HL-60 (cell line): ENCODE data around the gene C9orf50.
A peak's percentile ranks its signal among the peaks of the same experiment; 100 is the strongest.

Experiments used
- DNase-seq, 2 experiments: peaks; one replicate each; pipeline ENCODE4 v3.0.0-alpha.2; 2010 to 2020; ENCODE audit warnings: low read depth in 1 of 2, low spot score in 1 of 2
- H3K27ac ChIP-seq: fragments of 250-450 bp; sonication (Bioruptor Pico); replicated peaks from 2 replicates; pipeline ENCODE4 v1.5.1; 2020; ENCODE audit warnings: mild to moderate bottlenecking, moderate library complexity
- H3K27me3 ChIP-seq: fragments of 250-450 bp; sonication (Bioruptor Pico); 2 replicates; pipeline ENCODE4 v1.5.1; 2021; ENCODE audit warnings: mild to moderate bottlenecking, moderate library complexity; ENCODE audit not compliant: insufficient read depth, poor library complexity, severe bottlenecking
- H3K4me3 ChIP-seq: replicated peaks from 2 replicates; pipeline ENCODE4 v1.5.1; 2011; ENCODE audit warnings: mild to moderate bottlenecking, control low read depth, low read length; ENCODE audit not compliant: insufficient read depth
- GABPA ChIP-seq: IDR thresholded peaks from 2 replicates; pipeline ENCODE4 v1.6.1; 2012; ENCODE audit warnings: low read depth
- POLR2AphosphoS5 ChIP-seq: IDR thresholded peaks from 2 replicates; pipeline ENCODE4 v1.6.1; 2012; ENCODE audit warnings: low read depth
- SPI1 ChIP-seq: IDR thresholded peaks from 2 replicates; pipeline ENCODE4 v1.6.1; 2012; ENCODE audit warnings: low read depth, mild to moderate bottlenecking, borderline replicate concordance
- TF ChIP-seq, protein P1 (sequence below): IDR thresholded peaks from 2 replicates; pipeline ENCODE4 v1.6.1; 2012; ENCODE audit warnings: low read depth; ENCODE audit not compliant: insufficient replicate concordance
- TF ChIP-seq, protein P2 (sequence below): IDR thresholded peaks from one replicate; pipeline ENCODE4 v1.5.1; 2011; ENCODE audit warnings: low read length, control low read depth, inconsistent platforms; ENCODE audit not compliant: insufficient read depth

Gene C9orf50

DNA sequence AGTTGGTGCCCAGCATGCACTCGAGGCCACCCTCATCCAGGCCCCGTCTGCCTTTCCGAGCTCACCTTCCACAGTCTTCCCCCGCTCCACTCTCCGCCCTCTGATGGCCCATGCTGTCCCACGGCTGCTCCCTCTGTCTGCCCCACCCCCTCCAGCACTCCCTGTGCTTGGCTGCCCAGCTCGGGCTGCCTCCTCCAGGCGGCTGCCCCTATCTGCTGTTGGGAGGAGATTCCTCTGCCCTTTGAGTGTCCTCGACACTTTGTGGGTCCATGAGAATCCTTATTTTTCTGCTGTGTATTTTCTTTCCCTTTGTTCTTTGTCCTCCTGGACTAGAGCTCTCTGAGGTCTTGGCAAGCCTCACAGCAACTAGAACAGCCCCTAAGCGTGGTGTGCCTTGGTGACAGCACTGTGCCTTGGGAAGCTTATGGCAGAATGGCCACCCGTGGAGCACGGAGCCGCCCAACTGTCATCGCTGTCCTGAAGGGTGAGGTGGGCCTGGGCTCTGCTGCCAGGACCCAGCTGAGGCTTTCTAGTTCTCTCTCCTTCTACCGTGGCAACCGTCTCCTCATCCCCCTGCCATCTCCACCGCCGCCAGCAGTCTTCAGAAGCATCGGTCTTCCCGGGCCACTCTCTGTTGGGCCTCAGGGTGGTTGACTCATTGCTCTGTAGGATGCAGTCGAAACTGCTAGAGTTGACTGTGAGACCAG lies 10.2 kb upstream of the C9orf50 start:
- TF ChIP-seq GABPA (no peak), POLR2AphosphoS5 (no peak), SPI1 (no peak)
- TF ChIP-seq, protein P1, sequence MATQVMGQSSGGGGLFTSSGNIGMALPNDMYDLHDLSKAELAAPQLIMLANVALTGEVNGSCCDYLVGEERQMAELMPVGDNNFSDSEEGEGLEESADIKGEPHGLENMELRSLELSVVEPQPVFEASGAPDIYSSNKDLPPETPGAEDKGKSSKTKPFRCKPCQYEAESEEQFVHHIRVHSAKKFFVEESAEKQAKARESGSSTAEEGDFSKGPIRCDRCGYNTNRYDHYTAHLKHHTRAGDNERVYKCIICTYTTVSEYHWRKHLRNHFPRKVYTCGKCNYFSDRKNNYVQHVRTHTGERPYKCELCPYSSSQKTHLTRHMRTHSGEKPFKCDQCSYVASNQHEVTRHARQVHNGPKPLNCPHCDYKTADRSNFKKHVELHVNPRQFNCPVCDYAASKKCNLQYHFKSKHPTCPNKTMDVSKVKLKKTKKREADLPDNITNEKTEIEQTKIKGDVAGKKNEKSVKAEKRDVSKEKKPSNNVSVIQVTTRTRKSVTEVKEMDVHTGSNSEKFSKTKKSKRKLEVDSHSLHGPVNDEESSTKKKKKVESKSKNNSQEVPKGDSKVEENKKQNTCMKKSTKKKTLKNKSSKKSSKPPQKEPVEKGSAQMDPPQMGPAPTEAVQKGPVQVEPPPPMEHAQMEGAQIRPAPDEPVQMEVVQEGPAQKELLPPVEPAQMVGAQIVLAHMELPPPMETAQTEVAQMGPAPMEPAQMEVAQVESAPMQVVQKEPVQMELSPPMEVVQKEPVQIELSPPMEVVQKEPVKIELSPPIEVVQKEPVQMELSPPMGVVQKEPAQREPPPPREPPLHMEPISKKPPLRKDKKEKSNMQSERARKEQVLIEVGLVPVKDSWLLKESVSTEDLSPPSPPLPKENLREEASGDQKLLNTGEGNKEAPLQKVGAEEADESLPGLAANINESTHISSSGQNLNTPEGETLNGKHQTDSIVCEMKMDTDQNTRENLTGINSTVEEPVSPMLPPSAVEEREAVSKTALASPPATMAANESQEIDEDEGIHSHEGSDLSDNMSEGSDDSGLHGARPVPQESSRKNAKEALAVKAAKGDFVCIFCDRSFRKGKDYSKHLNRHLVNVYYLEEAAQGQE, result no peak
- TF ChIP-seq, protein P2, sequence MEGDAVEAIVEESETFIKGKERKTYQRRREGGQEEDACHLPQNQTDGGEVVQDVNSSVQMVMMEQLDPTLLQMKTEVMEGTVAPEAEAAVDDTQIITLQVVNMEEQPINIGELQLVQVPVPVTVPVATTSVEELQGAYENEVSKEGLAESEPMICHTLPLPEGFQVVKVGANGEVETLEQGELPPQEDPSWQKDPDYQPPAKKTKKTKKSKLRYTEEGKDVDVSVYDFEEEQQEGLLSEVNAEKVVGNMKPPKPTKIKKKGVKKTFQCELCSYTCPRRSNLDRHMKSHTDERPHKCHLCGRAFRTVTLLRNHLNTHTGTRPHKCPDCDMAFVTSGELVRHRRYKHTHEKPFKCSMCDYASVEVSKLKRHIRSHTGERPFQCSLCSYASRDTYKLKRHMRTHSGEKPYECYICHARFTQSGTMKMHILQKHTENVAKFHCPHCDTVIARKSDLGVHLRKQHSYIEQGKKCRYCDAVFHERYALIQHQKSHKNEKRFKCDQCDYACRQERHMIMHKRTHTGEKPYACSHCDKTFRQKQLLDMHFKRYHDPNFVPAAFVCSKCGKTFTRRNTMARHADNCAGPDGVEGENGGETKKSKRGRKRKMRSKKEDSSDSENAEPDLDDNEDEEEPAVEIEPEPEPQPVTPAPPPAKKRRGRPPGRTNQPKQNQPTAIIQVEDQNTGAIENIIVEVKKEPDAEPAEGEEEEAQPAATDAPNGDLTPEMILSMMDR, result no peak
- Histone ChIP-seq H3K27me3 (no peaks in the 10 kb centered on the region), H3K27ac (no peak overlapping the region), H3K4me3 (no peak overlapping the region)
- no peak for DNase-seq

DNA sequence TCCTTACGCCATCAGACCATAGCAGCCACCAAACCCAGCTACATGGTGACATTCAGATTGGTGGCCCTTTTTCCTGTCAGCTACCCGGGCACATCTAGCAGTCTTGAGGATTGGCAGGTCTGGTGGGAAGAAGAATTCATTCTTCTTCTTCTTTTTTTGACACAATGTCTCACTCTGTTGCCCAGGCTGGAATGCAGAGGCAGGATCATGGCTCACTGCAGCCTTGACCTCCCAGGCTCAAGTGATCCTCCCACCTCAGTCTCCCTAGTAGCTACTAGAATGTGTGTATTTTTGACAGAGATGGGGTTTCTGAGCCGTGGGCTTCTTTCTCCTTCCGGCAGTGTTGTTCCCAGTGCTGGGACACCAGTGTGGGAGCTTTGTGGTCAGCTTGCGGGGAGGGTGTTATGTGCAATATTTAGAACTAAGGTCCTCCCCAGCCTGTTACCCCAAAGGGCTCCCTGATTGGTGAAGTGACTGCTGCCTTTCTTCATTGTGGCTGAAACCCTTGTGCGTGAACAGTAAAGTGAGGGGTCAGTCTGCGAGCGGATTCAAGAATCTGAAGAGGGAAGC lies 8.4 kb upstream of the C9orf50 start:
- TF ChIP-seq POLR2AphosphoS5 (no peak), GABPA (no peak), SPI1 (no peak)
- TF ChIP-seq, protein P2, result no peak
- TF ChIP-seq, protein P1, result no peak
- H3K27me3 ChIP-seq, result no peaks in the 10 kb centered on the region
- peak in 1 of 2 experiments; percentile 63 for DNase-seq
- no peak overlapping the region; the same call in 1 of the 2 replicates for H3K27ac ChIP-seq
- 0 out of 2 replicates have a peak overlapping the region, but pooled peaks have one; percentile 13 for H3K4me3 ChIP-seq

DNA sequence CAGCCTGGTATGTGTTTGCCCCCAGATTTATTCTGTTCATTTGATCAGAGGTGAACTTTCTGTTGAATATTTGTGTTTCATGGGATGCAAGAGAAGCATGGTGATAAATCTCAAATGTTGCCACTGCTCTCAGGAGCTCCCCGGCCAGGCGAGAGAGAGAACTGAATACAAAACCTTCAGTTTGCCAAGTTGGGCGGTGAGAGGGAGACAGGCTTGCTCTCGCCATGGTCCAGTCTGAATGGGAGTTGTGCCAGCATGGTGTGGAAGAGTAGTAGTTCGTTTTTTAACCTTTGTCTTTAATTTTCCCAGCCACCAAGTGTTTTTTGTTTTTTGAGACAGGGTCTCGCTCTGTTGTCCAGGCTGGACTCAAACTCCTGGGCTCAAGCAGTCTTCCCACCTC lies 7.8 kb upstream of the C9orf50 start:
- TF ChIP-seq POLR2AphosphoS5 (no peak), GABPA (no peak), SPI1 (no peak)
- TF ChIP-seq, protein P2, result no peak
- TF ChIP-seq, protein P1, result no peak
- Histone ChIP-seq H3K27ac (no peak overlapping the region), H3K4me3 (0 out of 2 replicates have a peak overlapping the region, but pooled peaks have one; percentile 13), H3K27me3 (no peaks in the 10 kb centered on the region)
- DNase-seq, result no peak
